HepG2 (cell line): ENCODE measurements around the gene CLDN9. TPM values are rescaled to one million over a fixed set of nuclear protein-coding genes. Genes with fewer than 3 reads are reported as not detected.

Experiments used
- ARID2 ChIP-seq: sonication (generic); formaldehyde crosslinking; IDR thresholded peaks from 2 replicates; pipeline ENCODE4 v1.8.1; 2022; ENCODE audit warnings: mild to moderate bottlenecking, missing genetic modification reagents, borderline replicate concordance
- ESRRA ChIP-seq: sonication (generic); formaldehyde crosslinking; IDR thresholded peaks from 2 replicates; pipeline ENCODE4 v1.5.1; 2020; ENCODE audit warnings: mild to moderate bottlenecking, low read depth, missing genetic modification reagents
- ETV6 ChIP-seq: sonication (generic); formaldehyde crosslinking; conservative IDR thresholded peaks from 2 replicates; pipeline ENCODE4 v1.4.0; 2020; ENCODE audit warnings: missing genetic modification reagents
- GATAD2A ChIP-seq: IDR thresholded peaks from 2 replicates; pipeline ENCODE4 v1.6.1; 2016
- KDM2A ChIP-seq: sonication (generic); formaldehyde crosslinking; IDR thresholded peaks from 2 replicates; pipeline ENCODE4 v1.4.0; 2020; ENCODE audit warnings: low read depth, missing genetic modification reagents, borderline replicate concordance
- KLF12 ChIP-seq: sonication (generic); formaldehyde crosslinking; IDR thresholded peaks from 2 replicates; pipeline ENCODE4 v1.4.0; 2020; ENCODE audit warnings: missing genetic modification reagents, borderline replicate concordance
- KMT2B ChIP-seq: IDR thresholded peaks from 2 replicates; pipeline ENCODE4 v1.6.1; 2016; ENCODE audit warnings: missing genetic modification reagents, missing compliant biosample characterization
- MAFK ChIP-seq, 2 experiments: IDR thresholded peaks in 1 of 2; conservative IDR thresholded peaks in 1 of 2; 2 replicates each; pipeline ENCODE4 v1.6.1; 2011; ENCODE audit warnings: improper control_type of control experiment in 2 of 2, low read length in 2 of 2
- MYNN ChIP-seq: sonication (generic); formaldehyde crosslinking; IDR thresholded peaks from 2 replicates; pipeline ENCODE4 v1.4.0; 2020; ENCODE audit warnings: mild to moderate bottlenecking, low read depth, missing genetic modification reagents
- RARA ChIP-seq: IDR thresholded peaks from 2 replicates; pipeline ENCODE4 v1.6.1; 2016; ENCODE audit warnings: missing genetic modification reagents, missing compliant biosample characterization
- REPIN1 ChIP-seq: sonication (generic); formaldehyde crosslinking; IDR thresholded peaks from 2 replicates; pipeline ENCODE4 v1.8.0; 2022; ENCODE audit warnings: missing genetic modification reagents, low read depth, mild to moderate bottlenecking, borderline replicate concordance
- SOX13 ChIP-seq, 3 experiments: fragments of 450-650 bp in 1 of 3; sonication (generic) in 1 of 3; formaldehyde crosslinking in 1 of 3; IDR thresholded peaks in 2 of 3; conservative IDR thresholded peaks in 1 of 3; 2 replicates each; pipeline versions ENCODE4 v1.5.0 to v1.6.1; 2016 to 2020; ENCODE audit warnings: antibody characterized with exemption in 1 of 3, mild to moderate bottlenecking in 1 of 3, missing compliant biosample characterization in 1 of 3, missing genetic modification reagents in 1 of 3, moderate library complexity in 1 of 3
- TCF7L2 ChIP-seq: IDR thresholded peaks from 2 replicates; pipeline ENCODE4 v1.6.1; 2011; ENCODE audit warnings: mild to moderate bottlenecking, low read depth, low read length, moderate library complexity
- TFDP1 ChIP-seq: IDR thresholded peaks from 2 replicates; pipeline ENCODE4 v1.6.1; 2016; ENCODE audit warnings: missing compliant biosample characterization, missing genetic modification reagents, borderline replicate concordance
- ZNF18 ChIP-seq: sonication (generic); formaldehyde crosslinking; IDR thresholded peaks from 2 replicates; pipeline ENCODE4 v1.8.0; 2022; ENCODE audit warnings: mild to moderate bottlenecking, missing genetic modification reagents; ENCODE audit not compliant: insufficient replicate concordance
- ZNF180 ChIP-seq: sonication (generic); formaldehyde crosslinking; IDR thresholded peaks from 2 replicates; pipeline ENCODE4 v1.4.0; 2020; ENCODE audit warnings: low read depth, missing genetic modification reagents, borderline replicate concordance
- ZNF30 ChIP-seq: sonication (generic); formaldehyde crosslinking; IDR thresholded peaks from 2 replicates; pipeline ENCODE4 v1.5.0; 2020; ENCODE audit warnings: mild to moderate bottlenecking, missing genetic modification reagents
- ZNF569 ChIP-seq: sonication (generic); formaldehyde crosslinking; IDR thresholded peaks from 2 replicates; pipeline ENCODE4 v1.5.0; 2020; ENCODE audit warnings: mild to moderate bottlenecking, missing genetic modification reagents, moderate library complexity, borderline replicate concordance
- ZNF570 ChIP-seq: sonication (generic); formaldehyde crosslinking; IDR thresholded peaks from 2 replicates; pipeline ENCODE4 v1.4.0; 2020; ENCODE audit warnings: mild to moderate bottlenecking, missing genetic modification reagents, borderline replicate concordance
- polyA plus RNA-seq, 8 experiments: library from polyadenylated mRNA; depleted of rRNA in 3 of 8; stranded (reverse) in 7 of 8; unstranded in 1 of 8; fragments of >200 nt; fragmentation: Illumina TruSeq in 4 of 8; extraction: Trizol in 4 of 8; gene quantifications; 2 replicates each; pipeline versions ENCODE4 v1.2.1 to v1.2.3, GENCODE V29; 2011 to 2016; ENCODE audit warnings: low read depth in 4 of 8, missing spikeins in 1 of 8, mixed read lengths in 1 of 8; ENCODE audit not compliant: insufficient read depth in 1 of 8
- total RNA-seq, 5 experiments: library from RNA; depleted of rRNA; stranded (reverse); fragments of >200 nt; fragmentation: Illumina TruSeq; extraction: Trizol; gene quantifications; 2 replicates each; pipeline ENCODE4 v1.2.3, GENCODE V29; 2016; ENCODE audit warnings: low read depth in 1 of 5
- TF ChIP-seq, protein P1 (sequence below): sonication (generic); formaldehyde crosslinking; IDR thresholded peaks from 2 replicates; pipeline ENCODE4 v1.8.0; 2022; ENCODE audit warnings: mild to moderate bottlenecking, missing genetic modification reagents, moderate library complexity
- TF ChIP-seq, protein P2 (sequence below): sonication (generic); formaldehyde crosslinking; IDR thresholded peaks from 2 replicates; pipeline ENCODE4 v1.4.0; 2020; ENCODE audit warnings: missing genetic modification reagents, mild to moderate bottlenecking, borderline replicate concordance

The CLDN9 gene
- total and polyA plus RNA-seq, 2 of the 13 experiments (the other 11 are each of a cell fraction or from before 2014, with no cell fraction given), result 0.15 to 0.26 TPM

DNA sequence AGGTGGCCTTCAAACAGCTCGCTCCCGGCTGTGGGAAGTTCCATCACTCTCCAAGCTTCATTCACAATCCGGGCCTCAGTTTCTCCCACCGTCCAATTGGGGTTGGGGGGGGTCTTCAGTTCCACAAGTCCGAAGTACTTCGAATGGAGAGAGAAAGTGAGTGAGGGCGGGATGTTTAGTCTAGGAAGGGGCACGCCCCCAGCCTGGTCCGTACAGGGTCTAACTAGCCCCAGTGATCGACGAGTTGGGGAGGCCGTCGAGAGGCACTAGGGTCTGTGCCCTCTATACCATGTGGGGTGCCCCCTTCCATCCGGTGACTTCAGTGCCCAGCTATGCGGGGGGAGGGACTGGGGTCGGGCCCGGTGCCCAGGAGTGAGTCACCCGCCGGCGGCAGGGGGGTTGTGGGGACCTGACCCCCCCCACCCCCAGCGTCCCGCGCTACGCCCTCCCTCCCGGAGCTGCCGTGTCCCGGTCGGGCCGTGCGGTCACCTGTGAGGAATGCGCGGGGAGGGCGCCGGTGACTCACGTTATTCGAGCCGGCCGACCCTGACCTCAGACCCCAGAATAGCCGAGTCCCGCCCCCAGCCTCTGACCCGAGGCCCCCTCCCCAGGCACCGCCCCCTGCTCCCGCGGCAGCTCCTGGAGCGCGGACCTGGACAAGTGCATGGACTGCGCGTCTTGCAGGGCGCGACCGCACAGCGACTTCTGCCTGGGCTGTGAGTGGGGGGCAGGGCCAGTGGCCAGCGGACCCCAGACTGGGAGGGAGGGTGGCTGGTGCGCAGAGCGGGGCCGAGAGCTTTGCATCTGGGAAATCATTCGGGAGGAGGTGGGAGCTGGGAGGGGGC lies 8.1 kb downstream of the CLDN9 start (continued):
- TF ChIP-seq ZNF18 (CRISPR knock-in tag), result no peak
- TF ChIP-seq, protein P1, sequence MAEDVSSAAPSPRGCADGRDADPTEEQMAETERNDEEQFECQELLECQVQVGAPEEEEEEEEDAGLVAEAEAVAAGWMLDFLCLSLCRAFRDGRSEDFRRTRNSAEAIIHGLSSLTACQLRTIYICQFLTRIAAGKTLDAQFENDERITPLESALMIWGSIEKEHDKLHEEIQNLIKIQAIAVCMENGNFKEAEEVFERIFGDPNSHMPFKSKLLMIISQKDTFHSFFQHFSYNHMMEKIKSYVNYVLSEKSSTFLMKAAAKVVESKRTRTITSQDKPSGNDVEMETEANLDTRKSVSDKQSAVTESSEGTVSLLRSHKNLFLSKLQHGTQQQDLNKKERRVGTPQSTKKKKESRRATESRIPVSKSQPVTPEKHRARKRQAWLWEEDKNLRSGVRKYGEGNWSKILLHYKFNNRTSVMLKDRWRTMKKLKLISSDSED (CRISPR knock-in tag), result no peak
- TF ChIP-seq MAFK (conservative IDR thresholded peaks at IDR 0.05 in 1 of 2, IDR thresholded peaks at IDR 0.05 in 1 of 2; ENCODE audit: low read length in 2 of 2), result no peak
- TF ChIP-seq RARA (CRISPR knock-in tag), result peak; percentile 84
- TF ChIP-seq ZNF30 (CRISPR knock-in tag), result no peak
- no peak; the same call in 1 of the 2 replicates for TF ChIP-seq ETV6 (CRISPR knock-in tag)
- 0 out of 2 replicates have a peak, but pooled peaks have one; percentile 21 for TF ChIP-seq ZNF570
- no peak for TF ChIP-seq MYNN (CRISPR knock-in tag)
- TF ChIP-seq GATAD2A (CRISPR knock-in tag), result peak; percentile 71
- TF ChIP-seq KLF12 (CRISPR knock-in tag), result peak; percentile 67
- TF ChIP-seq TFDP1, result no peak; the same call in 1 of the 2 replicates
- TF ChIP-seq REPIN1 (CRISPR knock-in tag), result peak; percentile 40; the same call in 1 of the 2 replicates
- peak; percentile 80; the same call in 1 of the 2 replicates for TF ChIP-seq KDM2A (CRISPR knock-in tag)
- TF ChIP-seq SOX13 (IDR thresholded peaks at IDR 0.05), result no peak
- peak in 1 of 2 experiments; percentile 55; a peak in 1 of 4 replicates for TF ChIP-seq SOX13 (CRISPR knock-in tag; conservative IDR thresholded peaks at IDR 0.05 in 1 of 2, IDR thresholded peaks at IDR 0.05 in 1 of 2)
- no peak for TF ChIP-seq ZNF180
- peak; percentile 64; the same call in 1 of the 2 replicates for TF ChIP-seq ARID2
- no peak for TF ChIP-seq ZNF569 (CRISPR knock-in tag)
- TF ChIP-seq TCF7L2, result no peak
- peak; percentile 30; the same call in 1 of the 2 replicates for TF ChIP-seq KMT2B (CRISPR knock-in tag)
- TF ChIP-seq, protein P2, sequence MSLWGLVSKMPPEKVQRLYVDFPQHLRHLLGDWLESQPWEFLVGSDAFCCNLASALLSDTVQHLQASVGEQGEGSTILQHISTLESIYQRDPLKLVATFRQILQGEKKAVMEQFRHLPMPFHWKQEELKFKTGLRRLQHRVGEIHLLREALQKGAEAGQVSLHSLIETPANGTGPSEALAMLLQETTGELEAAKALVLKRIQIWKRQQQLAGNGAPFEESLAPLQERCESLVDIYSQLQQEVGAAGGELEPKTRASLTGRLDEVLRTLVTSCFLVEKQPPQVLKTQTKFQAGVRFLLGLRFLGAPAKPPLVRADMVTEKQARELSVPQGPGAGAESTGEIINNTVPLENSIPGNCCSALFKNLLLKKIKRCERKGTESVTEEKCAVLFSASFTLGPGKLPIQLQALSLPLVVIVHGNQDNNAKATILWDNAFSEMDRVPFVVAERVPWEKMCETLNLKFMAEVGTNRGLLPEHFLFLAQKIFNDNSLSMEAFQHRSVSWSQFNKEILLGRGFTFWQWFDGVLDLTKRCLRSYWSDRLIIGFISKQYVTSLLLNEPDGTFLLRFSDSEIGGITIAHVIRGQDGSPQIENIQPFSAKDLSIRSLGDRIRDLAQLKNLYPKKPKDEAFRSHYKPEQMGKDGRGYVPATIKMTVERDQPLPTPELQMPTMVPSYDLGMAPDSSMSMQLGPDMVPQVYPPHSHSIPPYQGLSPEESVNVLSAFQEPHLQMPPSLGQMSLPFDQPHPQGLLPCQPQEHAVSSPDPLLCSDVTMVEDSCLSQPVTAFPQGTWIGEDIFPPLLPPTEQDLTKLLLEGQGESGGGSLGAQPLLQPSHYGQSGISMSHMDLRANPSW (CRISPR knock-in tag), result no peak
- peak; percentile 15; the same call in 1 of the 2 replicates for TF ChIP-seq ESRRA (CRISPR knock-in tag)
